NCI-H345 (cell line): ENCODE results near the gene ZNF680.
"Not testable (repeated sequence)": the region's sequence is repeated elsewhere in the genome, so short reads cannot be mapped to it uniquely, and the experiment has no call there.

Experiments
- DNase-seq: peaks from one replicate; lab custom pipeline; 2025; lab: John Stamatoyannopoulos, UW

The ZNF680 gene

GRCh38 chr7:64555046-64555445 lies 7.8 kb downstream of the ZNF680 start:
- no peak for DNase-seq

- DNase-seq = not testable (repeated sequence)
These were observed 8.7 kb downstream of the ZNF680 start for GRCh38 chr7:64554188-64554587.

- DNase-seq = no peak
These were observed 11.3 kb downstream of the ZNF680 start for GRCh38 chr7:64551375-64552142.

- DNase-seq = no peak
These were observed 18.9 kb downstream of the ZNF680 start for GRCh38 chr7:64544010-64544409.

- DNase-seq = no peak
These were observed 21.2 kb downstream of the ZNF680 start for GRCh38 chr7:64541438-64542359.

GRCh38 chr7:64533756-64534155 lies 29.1 kb downstream of the ZNF680 start:
- DNase-seq = no peak

- DNase-seq = no peak
These were observed 34.1 kb downstream of the ZNF680 start for GRCh38 chr7:64528770-64529169.

GRCh38 chr7:64521409-64521984 lies 41.4 kb downstream of the ZNF680 start:
- DNase-seq = no peak

GRCh38 chr7:64516451-64516850 lies 46.4 kb downstream of the ZNF680 start:
- no peak for DNase-seq

- no peak for DNase-seq
These were observed 47.1 kb downstream of the ZNF680 start for GRCh38 chr7:64515781-64516180.

GRCh38 chr7:64515330-64515729 lies 47.5 kb downstream of the ZNF680 start:
- DNase-seq = no peak

- DNase-seq = no peak
These were observed 53.3 kb downstream of the ZNF680 start for GRCh38 chr7:64509583-64509982.

- DNase-seq = no peak
These were observed 58.2 kb downstream of the ZNF680 start for GRCh38 chr7:64504581-64505120.

GRCh38 chr7:64498270-64498669 lies 64.6 kb downstream of the ZNF680 start:
- no peak for DNase-seq

- DNase-seq = no peak
These were observed 67.9 kb downstream of the ZNF680 start for GRCh38 chr7:64494912-64495461.

- no peak for DNase-seq
These were observed 77.2 kb downstream of the ZNF680 start for GRCh38 chr7:64485623-64486022.
